OCI-LY1 (cell line): ENCODE data around the gene IMMP2L.

Source experiments
- H2AFZ ChIP-seq: fragments of 200-600 bp; sonication (generic), shearing (Covaris generic); 2 replicates; pipeline ENCODE4 v1.6.0; 2014; ENCODE audit warnings: antibody characterized with exemption, mild to moderate bottlenecking, low read length
- H3F3A ChIP-seq: fragments of 200-600 bp; sonication (generic), shearing (Covaris generic); 2 replicates; pipeline ENCODE4 v1.6.0; 2014; ENCODE audit warnings: mild to moderate bottlenecking, antibody characterized with exemption, low read length, moderate library complexity; ENCODE audit not compliant: insufficient read depth
- H3K27ac ChIP-seq: fragments of 200-600 bp; sonication (generic); 2 replicates; pipeline ENCODE4 v1.5.1; 2014; ENCODE audit warnings: low read length, mixed run types, mild to moderate bottlenecking, low read depth; ENCODE audit not compliant: poor library complexity, severe bottlenecking
- H3K27me3 ChIP-seq: fragments of 200-600 bp; sonication (generic); 2 replicates; pipeline ENCODE4 v1.6.0; 2014; ENCODE audit warnings: antibody characterized with exemption, mild to moderate bottlenecking, low read length, moderate library complexity; ENCODE audit not compliant: insufficient read depth
- H3K36me3 ChIP-seq: fragments of 200-600 bp; sonication (generic); 2 replicates; pipeline ENCODE4 v1.6.1; 2014; ENCODE audit warnings: mild to moderate bottlenecking, antibody characterized with exemption, low read length, moderate library complexity, mixed read lengths; ENCODE audit not compliant: insufficient read depth
- H3K4me1 ChIP-seq: fragments of 200-600 bp; sonication (generic); 2 replicates; pipeline ENCODE4 v1.5.1; 2014; ENCODE audit warnings: mild to moderate bottlenecking, low read length, moderate library complexity; ENCODE audit not compliant: insufficient read depth, severe bottlenecking
- H3K4me2 ChIP-seq: fragments of 200-600 bp; sonication (generic), shearing (Covaris generic); 2 replicates; pipeline ENCODE4 v1.6.1; 2014; ENCODE audit warnings: low read length
- H3K4me3 ChIP-seq: fragments of 200-600 bp; sonication (generic); 2 replicates; pipeline ENCODE4 v1.5.1; 2014; ENCODE audit warnings: low read length, low read depth, mild to moderate bottlenecking, mixed read lengths; ENCODE audit not compliant: poor library complexity, severe bottlenecking
- H3K79me2 ChIP-seq: fragments of 200-600 bp; shearing (Covaris generic); 2 replicates; pipeline ENCODE4 v1.6.1; 2016; ENCODE audit warnings: mixed run types, low read length, mixed read lengths; ENCODE audit not compliant: insufficient read depth
- H3K9ac ChIP-seq: fragments of 200-600 bp; sonication (generic), shearing (Covaris generic); 2 replicates; pipeline ENCODE4 v1.6.1; 2014; ENCODE audit warnings: mild to moderate bottlenecking, low read length, mixed read lengths
- H3K9me2 ChIP-seq: fragments of 200-600 bp; sonication (generic), shearing (Covaris generic); 2 replicates; pipeline ENCODE4 v1.6.1; 2014; ENCODE audit warnings: low read depth, mild to moderate bottlenecking, low read length, mixed read lengths
- H3K9me3 ChIP-seq: fragments of 200-600 bp; shearing (Covaris generic); 2 replicates; pipeline ENCODE4 v1.6.1; 2014; ENCODE audit warnings: low read length, mixed read lengths
- H4K20me1 ChIP-seq: fragments of 200-600 bp; sonication (generic), shearing (Covaris generic); 2 replicates; pipeline ENCODE4 v1.6.0; 2016; ENCODE audit warnings: mild to moderate bottlenecking, low read length; ENCODE audit not compliant: insufficient read depth
- EZH2 ChIP-seq: fragments of 200-600 bp; sonication (generic), shearing (Covaris generic); IDR thresholded peaks from 2 replicates; pipeline ENCODE4 v1.8.0; 2017; ENCODE audit warnings: borderline replicate concordance, mixed run types, mild to moderate bottlenecking, antibody characterized with exemption, low read length, moderate library complexity, mixed read lengths
- TF ChIP-seq, protein P1 (sequence below): fragments of 200-600 bp; sonication (generic), shearing (Covaris generic); IDR thresholded peaks from 2 replicates; pipeline ENCODE4 v1.5.1; 2017; ENCODE audit warnings: mild to moderate bottlenecking, antibody characterized with exemption, low read length, moderate library complexity, mixed read lengths

Gene IMMP2L

DNA sequence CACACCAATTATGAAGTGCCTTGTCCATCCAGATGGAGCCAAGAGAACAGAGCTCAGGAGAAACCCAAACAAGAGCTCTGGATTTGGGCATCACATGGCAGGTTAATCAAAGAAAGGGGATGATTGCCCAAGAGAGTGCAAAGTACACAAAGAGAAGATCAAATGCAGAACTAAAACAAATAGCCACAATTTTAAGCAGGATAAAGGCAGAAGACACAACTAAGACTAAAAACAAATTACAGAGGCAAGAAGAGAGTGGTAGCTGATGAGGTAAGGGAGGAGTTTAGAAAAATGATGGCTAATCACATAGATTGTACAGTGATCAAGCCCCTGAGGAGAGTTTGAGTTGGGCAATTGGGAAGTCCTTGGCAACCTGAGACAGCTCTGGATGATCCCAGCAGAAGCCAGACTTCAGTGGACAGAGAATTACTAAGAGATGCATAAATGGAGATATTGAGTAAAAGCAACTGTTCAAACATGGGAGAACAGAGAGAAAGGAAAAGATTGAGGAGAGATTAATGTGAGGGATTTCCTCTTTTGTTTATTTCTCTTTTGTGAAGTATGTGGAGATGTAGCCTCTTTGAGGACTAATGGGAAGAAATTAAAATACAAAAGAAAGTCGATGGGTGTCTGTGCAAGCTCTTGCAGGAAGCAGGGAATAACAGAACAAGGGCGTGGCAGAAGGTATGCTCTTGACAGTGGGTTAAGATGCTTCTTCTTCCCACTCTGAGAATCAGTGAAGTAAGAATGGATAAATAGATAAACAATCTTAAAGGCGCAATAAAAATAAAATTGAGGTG lies 369.5 kb downstream of the IMMP2L start:
- H3K4me2 ChIP-seq: no peak overlapping the region

DNA sequence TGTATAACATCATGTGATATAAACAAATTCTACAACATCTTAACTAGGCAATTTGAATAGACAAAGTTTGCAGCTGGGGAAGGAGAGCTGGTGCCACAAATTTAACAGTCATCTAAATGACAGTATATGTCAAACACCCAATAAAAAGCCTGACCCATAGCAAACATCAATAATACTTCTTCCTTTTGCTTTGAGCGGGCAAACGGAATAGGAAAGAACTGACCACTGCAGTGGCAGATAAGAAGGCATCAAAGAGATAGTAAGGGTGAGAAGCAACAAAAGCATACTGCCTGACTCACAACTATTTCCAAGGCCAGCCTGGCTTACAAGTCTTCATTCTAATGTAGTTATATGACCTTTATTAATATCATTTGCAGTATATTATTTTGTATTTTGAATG lies 371.5 kb downstream of the IMMP2L start:
- Histone ChIP-seq H3K27me3 (no peaks in the 10 kb centered on the region), H3K79me2 (no peaks in the 10 kb centered on the region), H3K4me2 (no peak overlapping the region), H3K4me1 (no peaks in the 10 kb centered on the region), H3K27ac (no peak overlapping the region), H3K9me2 (no peaks in the 10 kb centered on the region), H3K9me3 (0 out of 2 replicates have a peak, but pooled peaks cover 4% of the 10 kb centered on the region), H3F3A (no peaks in the 10 kb centered on the region), H4K20me1 (no peaks in the 10 kb centered on the region), H3K36me3 (no peaks in the 10 kb centered on the region), H3K9ac (no peak overlapping the region), H2AFZ (no peak overlapping the region), H3K4me3 (no peak overlapping the region)
- no peak for TF ChIP-seq EZH2
- TF ChIP-seq, protein P1, sequence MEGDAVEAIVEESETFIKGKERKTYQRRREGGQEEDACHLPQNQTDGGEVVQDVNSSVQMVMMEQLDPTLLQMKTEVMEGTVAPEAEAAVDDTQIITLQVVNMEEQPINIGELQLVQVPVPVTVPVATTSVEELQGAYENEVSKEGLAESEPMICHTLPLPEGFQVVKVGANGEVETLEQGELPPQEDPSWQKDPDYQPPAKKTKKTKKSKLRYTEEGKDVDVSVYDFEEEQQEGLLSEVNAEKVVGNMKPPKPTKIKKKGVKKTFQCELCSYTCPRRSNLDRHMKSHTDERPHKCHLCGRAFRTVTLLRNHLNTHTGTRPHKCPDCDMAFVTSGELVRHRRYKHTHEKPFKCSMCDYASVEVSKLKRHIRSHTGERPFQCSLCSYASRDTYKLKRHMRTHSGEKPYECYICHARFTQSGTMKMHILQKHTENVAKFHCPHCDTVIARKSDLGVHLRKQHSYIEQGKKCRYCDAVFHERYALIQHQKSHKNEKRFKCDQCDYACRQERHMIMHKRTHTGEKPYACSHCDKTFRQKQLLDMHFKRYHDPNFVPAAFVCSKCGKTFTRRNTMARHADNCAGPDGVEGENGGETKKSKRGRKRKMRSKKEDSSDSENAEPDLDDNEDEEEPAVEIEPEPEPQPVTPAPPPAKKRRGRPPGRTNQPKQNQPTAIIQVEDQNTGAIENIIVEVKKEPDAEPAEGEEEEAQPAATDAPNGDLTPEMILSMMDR: no peak

More for the DNA sequence above, 369.5 kb downstream of the IMMP2L start:
- Histone ChIP-seq H3K9ac (no peak overlapping the region), H3K4me3 (no peak overlapping the region), H3K4me1 (no peaks in the 10 kb centered on the region), H3K9me3 (0 out of 2 replicates have a peak, but pooled peaks cover 4% of the 10 kb centered on the region), H3F3A (no peaks in the 10 kb centered on the region), H3K27ac (no peak overlapping the region), H3K36me3 (no peaks in the 10 kb centered on the region), H3K9me2 (no peaks in the 10 kb centered on the region), H3K79me2 (no peaks in the 10 kb centered on the region), H2AFZ (no peak overlapping the region), H4K20me1 (no peaks in the 10 kb centered on the region), H3K27me3 (no peaks in the 10 kb centered on the region)
- TF ChIP-seq EZH2: no peak

DNA sequence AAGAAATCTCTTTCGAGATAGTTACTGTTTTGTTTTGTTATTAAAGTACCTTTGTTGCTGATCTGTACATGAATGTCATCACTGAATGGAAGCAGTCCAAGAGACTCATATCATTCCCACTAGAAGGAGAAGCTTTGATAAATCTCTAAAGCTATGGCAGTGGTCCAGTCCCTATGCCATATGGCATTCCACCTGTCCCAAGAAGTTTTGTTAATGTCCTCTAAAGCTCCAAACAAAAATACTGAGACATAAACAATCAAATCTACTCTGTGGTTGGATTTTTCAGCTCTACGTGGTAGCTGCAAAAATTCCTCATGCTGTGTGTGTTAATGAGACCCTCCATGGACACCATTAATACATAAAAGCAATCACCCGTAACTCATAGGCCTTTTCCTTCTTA lies 377.3 kb downstream of the IMMP2L start:
- no peaks in the 10 kb centered on the region for H3K4me1 ChIP-seq
- H3K4me3 ChIP-seq: no peak overlapping the region
- no peak overlapping the region for H3K9ac ChIP-seq
- H3K27me3 ChIP-seq: no peaks in the 10 kb centered on the region
- H3K9me3 ChIP-seq: 0 out of 2 replicates have a peak, but pooled peaks cover 4% of the 10 kb centered on the region
- H3K4me2 ChIP-seq: no peak overlapping the region
- no peaks in the 10 kb centered on the region for H4K20me1 ChIP-seq
- H3K27ac ChIP-seq: no peak overlapping the region
- H2AFZ ChIP-seq: no peak overlapping the region
- TF ChIP-seq EZH2: no peak
- TF ChIP-seq, protein P1: no peak
- H3K36me3 ChIP-seq: no peaks in the 10 kb centered on the region
- H3F3A ChIP-seq: no peaks in the 10 kb centered on the region
- no peaks in the 10 kb centered on the region for H3K79me2 ChIP-seq
- H3K9me2 ChIP-seq: no peaks in the 10 kb centered on the region
